H1 (cell line): Measurements from ENCODE around the gene PTH1R. TPM values are rescaled to one million over a fixed set of nuclear protein-coding genes. Genes with fewer than 3 reads are reported as not detected.

Source experiments
- CTCF ChIA-PET: fragments of 300-600 bp; sonication (Branson Sonifier 250); formaldehyde crosslinking; loops from one replicate; lab custom pipeline; 2021; ENCODE audit not compliant: partially characterized antibody; lab: Charles Lee
- POLR2A ChIA-PET: fragments of 300-600 bp; sonication (Branson Sonifier 250); formaldehyde crosslinking; loops from one replicate; lab custom pipeline; 2021; ENCODE audit warnings: inconsistent platforms; ENCODE audit not compliant: partially characterized antibody; lab: Charles Lee
- DNase-seq, 2 experiments: peaks; one replicate each; pipeline versions ENCODE4 v3.0.0 to v3.0.0-alpha.2; 2010 to 2022; ENCODE audit warnings: low spot score in 2 of 2, low read depth in 1 of 2, mixed read lengths in 1 of 2
- FAIRE-seq: peaks from 2 replicates; lab custom pipeline; 2011; peaks lifted over from hg19 to GRCh38; lab: Jason Lieb, UNC
- H2AFZ ChIP-seq: 2 replicates; pipeline ENCODE4 v1.8.1; 2012; ENCODE audit warnings: low read length, inconsistent platforms
- H2AK5ac ChIP-seq: 2 replicates; pipeline ENCODE4 v1.6.1; 2013; ENCODE audit warnings: low read depth, low read length
- H2BK120ac ChIP-seq: replicated peaks from 2 replicates; pipeline ENCODE3; 2013; ENCODE audit warnings: low read depth, low read length, inconsistent platforms
- H2BK12ac ChIP-seq: 2 replicates; pipeline ENCODE4 v1.6.1; 2013; ENCODE audit warnings: low read depth, low read length
- H2BK15ac ChIP-seq: 2 replicates; pipeline ENCODE4 v1.6.1; 2013; ENCODE audit warnings: low read length
- H2BK20ac ChIP-seq: 2 replicates; pipeline ENCODE4 v1.6.1; 2013; ENCODE audit warnings: low read length
- H2BK5ac ChIP-seq: 2 replicates; pipeline ENCODE4 v1.6.1; 2013; ENCODE audit warnings: low read depth, low read length
- H3K14ac ChIP-seq: 2 replicates; pipeline ENCODE4 v1.6.1; 2013; ENCODE audit warnings: inconsistent platforms; ENCODE audit not compliant: insufficient read length
- H3K18ac ChIP-seq: 2 replicates; pipeline ENCODE4 v1.6.1; 2013; ENCODE audit warnings: low read length; ENCODE audit errors: extremely low read depth
- H3K23ac ChIP-seq: 2 replicates; pipeline ENCODE4 v1.6.1; 2013; ENCODE audit warnings: inconsistent platforms; ENCODE audit not compliant: insufficient read length
- H3K23me2 ChIP-seq: 2 replicates; pipeline ENCODE4 v1.6.1; 2013; ENCODE audit warnings: low read depth, low read length
- H3K27ac ChIP-seq: 2 replicates; pipeline ENCODE4 v1.6.1; 2011; ENCODE audit warnings: low read depth, low read length, inconsistent platforms
- H3K27me3 ChIP-seq, 4 experiments: replicated peaks in 1 of 4; 1 replicate in 1 of 4; 2 replicates in 3 of 4; pipeline versions ENCODE4 v1.6.1 to v1.8.1; 2011 to 2013; ENCODE audit warnings: low read length in 3 of 4, mild to moderate bottlenecking in 3 of 4, inconsistent platforms in 2 of 4, mixed read lengths in 2 of 4, moderate library complexity in 1 of 4; ENCODE audit not compliant: control insufficient read depth in 3 of 4, insufficient read depth in 3 of 4; ENCODE audit errors: extremely low read depth in 1 of 4
- H3K36me3 ChIP-seq, 4 experiments: 2 replicates each; pipeline versions ENCODE4 v1.6.1 to v1.8.1; 2011 to 2013; ENCODE audit warnings: mild to moderate bottlenecking in 4 of 4, low read length in 3 of 4, moderate library complexity in 2 of 4, control low read depth in 1 of 4, inconsistent platforms in 1 of 4; ENCODE audit not compliant: insufficient read depth in 4 of 4, control insufficient read depth in 2 of 4
- H3K4ac ChIP-seq: replicated peaks from 2 replicates; pipeline ENCODE3; 2013; ENCODE audit warnings: low read length, low read depth, mixed read lengths, inconsistent platforms; ENCODE audit not compliant: insufficient read length
- H3K4me1 ChIP-seq, 4 experiments: replicated peaks in 1 of 4; 1 replicate in 1 of 4; 2 replicates in 3 of 4; pipeline versions ENCODE4 v1.6.1 to v1.8.1; 2011 to 2013; ENCODE audit warnings: low read length in 3 of 4, inconsistent platforms in 2 of 4, mixed read lengths in 1 of 4; ENCODE audit not compliant: insufficient read depth in 4 of 4, control insufficient read depth in 3 of 4
- H3K4me2 ChIP-seq, 2 experiments: 2 replicates each; pipeline versions ENCODE4 v1.6.1 to v1.8.1; 2011 to 2013; ENCODE audit warnings: low read depth in 2 of 2, low read length in 2 of 2, control low read depth in 1 of 2, inconsistent platforms in 1 of 2, mild to moderate bottlenecking in 1 of 2; ENCODE audit not compliant: insufficient read depth in 1 of 2
- H3K4me3 ChIP-seq, 4 experiments: fragments of 200-600, 300-600 bp in 1 of 4; sonication (generic), shearing (Covaris generic), sonication (Bioruptor Twin) in 1 of 4; 2 replicates each; pipeline versions ENCODE4 v1.5.1 to v1.8.1; 2011 to 2016; ENCODE audit warnings: low read length in 4 of 4, low read depth in 3 of 4, control low read depth in 2 of 4, inconsistent platforms in 2 of 4, mild to moderate bottlenecking in 2 of 4, mixed read lengths in 1 of 4, moderate library complexity in 1 of 4; ENCODE audit not compliant: insufficient read depth in 2 of 4; ENCODE audit errors: extremely low read depth in 1 of 4
- H3K56ac ChIP-seq: replicated peaks from 2 replicates; pipeline ENCODE3; 2013; ENCODE audit warnings: low read depth, mild to moderate bottlenecking, mixed read lengths, low read length, inconsistent platforms; ENCODE audit not compliant: insufficient read length
- H3K79me1 ChIP-seq: 2 replicates; pipeline ENCODE4 v1.6.1; 2013; ENCODE audit warnings: low read depth, low read length, control low read depth
- H3K79me2 ChIP-seq, 2 experiments: 2 replicates each; pipeline versions ENCODE4 v1.6.1 to v1.8.1; 2012 to 2013; ENCODE audit warnings: low read length in 2 of 2, mild to moderate bottlenecking in 2 of 2, inconsistent platforms in 1 of 2; ENCODE audit not compliant: insufficient read depth in 2 of 2, control insufficient read depth in 1 of 2
- H3K9ac ChIP-seq, 4 experiments: replicated peaks in 1 of 4; 1 replicate in 1 of 4; 2 replicates in 3 of 4; pipeline versions ENCODE4 v1.6.1 to v1.8.1; 2011 to 2013; ENCODE audit warnings: low read depth in 3 of 4, low read length in 3 of 4, control low read depth in 2 of 4, mild to moderate bottlenecking in 2 of 4, moderate library complexity in 2 of 4, inconsistent platforms in 1 of 4; ENCODE audit errors: extremely low read depth in 1 of 4
- H3K9me3 ChIP-seq, 2 experiments: 2 replicates each; pipeline versions ENCODE4 v1.6.1 to v1.8.1; 2012 to 2013; ENCODE audit warnings: mild to moderate bottlenecking in 2 of 2, moderate library complexity in 2 of 2, control low read depth in 1 of 2, inconsistent platforms in 1 of 2, low read depth in 1 of 2, low read length in 1 of 2, mixed read lengths in 1 of 2; ENCODE audit not compliant: insufficient read depth in 2 of 2
- H4K20me1 ChIP-seq, 2 experiments: replicated peaks in 1 of 2; 2 replicates each; pipeline versions ENCODE3 to v1.8.1; 2011 to 2013; ENCODE audit warnings: inconsistent platforms in 2 of 2, low read length in 2 of 2, mild to moderate bottlenecking in 1 of 2; ENCODE audit not compliant: insufficient read depth in 2 of 2, control insufficient read depth in 1 of 2
- H4K5ac ChIP-seq: 2 replicates; pipeline ENCODE4 v1.6.1; 2013; ENCODE audit warnings: low read length, low read depth, mixed read lengths, inconsistent platforms; ENCODE audit not compliant: insufficient read length
- H4K8ac ChIP-seq: 2 replicates; pipeline ENCODE4 v1.8.0; 2013; ENCODE audit warnings: mild to moderate bottlenecking, moderate library complexity, low read length, inconsistent platforms; ENCODE audit not compliant: insufficient read depth; ENCODE audit errors: extremely low read depth
- H4K91ac ChIP-seq: replicated peaks from 2 replicates; pipeline ENCODE3; 2013; ENCODE audit warnings: low read length, mixed read lengths, inconsistent platforms; ENCODE audit not compliant: insufficient read length
- CHD2 ChIP-seq: IDR thresholded peaks from 2 replicates; pipeline ENCODE4 v1.6.1; 2012; ENCODE audit warnings: low read length, improper control_type of control experiment
- CTCF ChIP-seq, 3 experiments: IDR thresholded peaks; 1 replicate in 2 of 3; 2 replicates in 1 of 3; pipeline versions ENCODE4 v1.5.1 to v1.6.1; 2011; ENCODE audit warnings: low read length in 3 of 3, mild to moderate bottlenecking in 3 of 3, inconsistent platforms in 2 of 3, low read depth in 1 of 3, moderate library complexity in 1 of 3; ENCODE audit not compliant: insufficient read depth in 1 of 3; ENCODE audit errors: control extremely low read depth in 1 of 3
- KDM4A ChIP-seq: IDR thresholded peaks from one replicate; pipeline ENCODE4 v1.7.1; 2012; ENCODE audit warnings: low read depth, mild to moderate bottlenecking, moderate library complexity, low read length, inconsistent platforms; ENCODE audit not compliant: severe bottlenecking
- MAFK ChIP-seq: IDR thresholded peaks from 2 replicates; pipeline ENCODE4 v1.6.1; 2012; ENCODE audit warnings: low read depth, mild to moderate bottlenecking, improper control_type of control experiment, low read length
- NRF1 ChIP-seq: IDR thresholded peaks from 2 replicates; pipeline ENCODE4 v1.6.1; 2011; ENCODE audit warnings: mild to moderate bottlenecking, low read depth, low read length, improper control_type of control experiment
- RAD21 ChIP-seq, 2 experiments: IDR thresholded peaks in 1 of 2; conservative IDR thresholded peaks in 1 of 2; 2 replicates each; pipeline ENCODE4 v1.6.1; 2011; ENCODE audit warnings: low read depth in 2 of 2, low read length in 2 of 2, improper control_type of control experiment in 1 of 2, inconsistent platforms in 1 of 2, mild to moderate bottlenecking in 1 of 2, moderate library complexity in 1 of 2
- SAP30 ChIP-seq: fragments of 300-600 bp; sonication (generic); IDR thresholded peaks from 2 replicates; pipeline ENCODE4 v1.7.1; 2012; ENCODE audit warnings: low read length, moderate library complexity, mild to moderate bottlenecking, inconsistent platforms; ENCODE audit not compliant: insufficient read depth, insufficient replicate concordance
- SIRT6 ChIP-seq: IDR thresholded peaks from one replicate; pipeline ENCODE4 v1.7.1; 2012; ENCODE audit warnings: low read length, inconsistent platforms
- SRF ChIP-seq: IDR thresholded peaks from 2 replicates; pipeline ENCODE4 v1.6.1; 2011; ENCODE audit warnings: mild to moderate bottlenecking, low read depth, low read length, moderate library complexity
- WGBS, 2 experiments: shearing (Covaris generic) in 1 of 2; methylation state at CpG; one replicate each; pipeline versions ENCODE4 v1.1.6 to v1.1.7; 2013 to 2015; ENCODE audit warnings: low lambda C conversion rate in 2 of 2, mixed read lengths in 2 of 2, inconsistent platforms in 1 of 2, low coverage in 1 of 2, missing lambda C conversion rate in 1 of 2; ENCODE audit not compliant: insufficient replicate concordance in 2 of 2, insufficient coverage in 1 of 2, insufficient read length in 1 of 2; ENCODE audit errors: extremely low coverage in 1 of 2, missing lambda C conversion rate in 1 of 2; 5-methylcytosine and 5-hydroxymethylcytosine counted together
- polyA plus RNA-seq, 7 experiments: library from polyadenylated mRNA; depleted of rRNA in 3 of 7; stranded (reverse) in 5 of 7; unstranded in 2 of 7; fragments of >200 nt in 5 of 7; fragments of 200-250 nt in 2 of 7; gene quantifications; 1 replicate in 5 of 7; 2 replicates in 1 of 7; 4 replicates in 1 of 7; pipeline versions ENCODE4 v1.2.1 to v1.2.3, GENCODE V29; 2011 to 2013; ENCODE audit warnings: missing spikeins in 2 of 7, mixed read lengths in 2 of 7
- total RNA-seq: library from RNA; stranded (reverse); fragmentation: NEBNext Ultra II Directional; extraction: Animal tissue kit (Norgen Biotek cat#: 25700); gene quantifications from 2 replicates; pipeline ENCODE4 v1.2.1, GENCODE V29; 2021
- TF ChIP-seq, protein P1 (sequence below): IDR thresholded peaks from 2 replicates; pipeline ENCODE4 v1.6.1; 2012; ENCODE audit warnings: inconsistent platforms

PTH1R gene
- total and polyA plus RNA-seq, 2 of the 8 experiments (the other 6 are each of a cell fraction or from before 2014, with no cell fraction given): 0.57 to 1.5 TPM

GRCh38 chr3:46900356-46900755 lies 22.8 kb downstream of the PTH1R start:
- Histone ChIP-seq H4K20me1 (peaks cover 0 to 2% of the 10 kb centered on the region in 2 experiments), H4K8ac (no peak overlapping the region), H3K4me3 (no peak overlapping the region), H2BK120ac (no peak overlapping the region), H3K56ac (no peak overlapping the region), H3K4ac (no peak overlapping the region), H3K14ac (no peak overlapping the region), H2AFZ (no peak overlapping the region), H2BK12ac (no peak overlapping the region), H3K9ac (no peak overlapping the region), H3K79me1 (no peaks in the 10 kb centered on the region), H3K27me3 (peaks cover 0 to 29% (median 20%) of the 10 kb centered on the region in 4 experiments; a peak in 5 of 7 replicates), H3K18ac (no peak overlapping the region), H4K91ac (no peak overlapping the region), H3K36me3 (no peaks in the 10 kb centered on the region), H2BK5ac (no peak overlapping the region), H3K4me1 (peaks cover 0 to 7% (median 2%) of the 10 kb centered on the region in 4 experiments; a peak in 4 of 7 replicates), H4K5ac (no peak overlapping the region), H2BK20ac (no peak overlapping the region), H2AK5ac (no peak overlapping the region), H3K4me2 (no peak overlapping the region), H3K27ac (no peak overlapping the region), H3K23me2 (peaks cover 5% of the 10 kb centered on the region; the same call in 1 of the 2 replicates), H3K23ac (no peak overlapping the region), H2BK15ac (no peak overlapping the region), H3K79me2 (no peaks in the 10 kb centered on the region), H3K9me3 (no peaks in the 10 kb centered on the region)
- ChIA-PET POLR2A (interaction anchor here (1.0 to 1.6 kb wide), 3 partner anchors 9 to 480 kb away, joined by 3 to 4 read pairs (median 3); partner anchors contain the start of gene PTPN23), CTCF (interaction anchor here (0.6 to 13.3 kb wide), 15 partner anchors 9 to 517 kb away, joined by 3 to 91 read pairs (median 6); partner anchors contain the start of gene MYL3)
- FAIRE-seq (no peak), DNase-seq (no peak)
- 92% methylated on average over 6 of the region's 6 CpGs; no CpG with 5 or more reads in 1 of the 2 experiments for WGBS, 2 experiments
- TF ChIP-seq SIRT6: no peak
- no peak for TF ChIP-seq CTCF (IDR thresholded peaks at IDR 0.05; ENCODE audit: control extremely low read depth in 1 of 3, insufficient read depth in 1 of 3, low read depth in 1 of 3, low read length in 3 of 3)
- no peak for TF ChIP-seq NRF1
- TF ChIP-seq SAP30: no peak
- no peak for TF ChIP-seq MAFK
- TF ChIP-seq SRF: no peak
- no peak for TF ChIP-seq CHD2
- TF ChIP-seq RAD21 (IDR thresholded peaks at IDR 0.05 in 1 of 2, conservative IDR thresholded peaks at IDR 0.05 in 1 of 2; ENCODE audit: low read depth in 2 of 2, low read length in 2 of 2): no peak
- no peak for TF ChIP-seq KDM4A
- TF ChIP-seq, protein P1, sequence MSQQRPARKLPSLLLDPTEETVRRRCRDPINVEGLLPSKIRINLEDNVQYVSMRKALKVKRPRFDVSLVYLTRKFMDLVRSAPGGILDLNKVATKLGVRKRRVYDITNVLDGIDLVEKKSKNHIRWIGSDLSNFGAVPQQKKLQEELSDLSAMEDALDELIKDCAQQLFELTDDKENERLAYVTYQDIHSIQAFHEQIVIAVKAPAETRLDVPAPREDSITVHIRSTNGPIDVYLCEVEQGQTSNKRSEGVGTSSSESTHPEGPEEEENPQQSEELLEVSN: no peak
